HepG2 (cell line): Measurements from ENCODE around the gene HAT1. TPM values are rescaled to one million over a fixed set of nuclear protein-coding genes. Genes with fewer than 3 reads are reported as not detected.

ENCODE experiments used
- HNF1A ChIP-seq, 2 experiments: sonication (generic) in 1 of 2; formaldehyde crosslinking in 1 of 2; IDR thresholded peaks; 2 replicates each; pipeline versions ENCODE4 v1.4.0 to v1.6.1; 2016 to 2020; ENCODE audit warnings: borderline replicate concordance in 1 of 2, low read depth in 1 of 2, mild to moderate bottlenecking in 1 of 2, missing genetic modification reagents in 1 of 2
- KLF6 ChIP-seq: IDR thresholded peaks from 2 replicates; pipeline ENCODE4 v1.8.0; 2016; ENCODE audit warnings: missing biosample characterization, missing genetic modification reagents
- MAFG ChIP-seq: sonication (generic); formaldehyde crosslinking; IDR thresholded peaks from 2 replicates; pipeline ENCODE4 v1.5.1; 2020; ENCODE audit warnings: mild to moderate bottlenecking, missing genetic modification reagents
- NCOA1 ChIP-seq: sonication (generic); formaldehyde crosslinking; IDR thresholded peaks from 2 replicates; pipeline ENCODE4 v1.9.0; 2021; ENCODE audit warnings: missing genetic modification reagents
- NFE2L1 ChIP-seq: sonication (generic); formaldehyde crosslinking; IDR thresholded peaks from 2 replicates; pipeline ENCODE4 v1.4.0; 2020; ENCODE audit warnings: missing genetic modification reagents, mild to moderate bottlenecking, borderline replicate concordance
- TEF ChIP-seq: sonication (generic); formaldehyde crosslinking; IDR thresholded peaks from 2 replicates; pipeline ENCODE4 v1.5.0; 2020; ENCODE audit warnings: missing genetic modification reagents
- YY1 ChIP-seq: IDR thresholded peaks from 2 replicates; pipeline ENCODE4 v1.6.1; 2011; ENCODE audit warnings: low read length, low read depth, moderate library complexity, mild to moderate bottlenecking; ENCODE audit not compliant: insufficient read depth, insufficient replicate concordance
- ZFP36L1 ChIP-seq: sonication (generic); formaldehyde crosslinking; IDR thresholded peaks from 2 replicates; pipeline ENCODE4 v1.8.0; 2022; ENCODE audit warnings: mild to moderate bottlenecking, missing genetic modification reagents, moderate library complexity
- ZNF329 ChIP-seq: sonication (generic); formaldehyde crosslinking; IDR thresholded peaks from 2 replicates; pipeline ENCODE4 v1.9.0; 2021; ENCODE audit warnings: low read depth, mild to moderate bottlenecking, missing genetic modification reagents
- ZNF33B ChIP-seq: sonication (generic); formaldehyde crosslinking; IDR thresholded peaks from 2 replicates; pipeline ENCODE4 v1.5.1; 2020; ENCODE audit warnings: mild to moderate bottlenecking, missing genetic modification reagents
- ZNF432 ChIP-seq: sonication (generic); formaldehyde crosslinking; IDR thresholded peaks from 2 replicates; pipeline ENCODE4 v1.5.0; 2020; ENCODE audit warnings: missing genetic modification reagents, mild to moderate bottlenecking, borderline replicate concordance
- ZNF547 ChIP-seq: sonication (generic); formaldehyde crosslinking; IDR thresholded peaks from 2 replicates; pipeline ENCODE4 v1.5.1; 2020; ENCODE audit warnings: mild to moderate bottlenecking, missing genetic modification reagents
- ZNF605 ChIP-seq: sonication (generic); formaldehyde crosslinking; IDR thresholded peaks from 2 replicates; pipeline ENCODE4 v1.8.0; 2022; ENCODE audit warnings: mild to moderate bottlenecking, missing genetic modification reagents
- ZNF749 ChIP-seq: sonication (generic); formaldehyde crosslinking; IDR thresholded peaks from 2 replicates; pipeline ENCODE4 v1.8.0; 2022; ENCODE audit warnings: mild to moderate bottlenecking, missing genetic modification reagents, moderate library complexity, borderline replicate concordance
- ZNF777 ChIP-seq: sonication (generic); formaldehyde crosslinking; IDR thresholded peaks from 2 replicates; pipeline ENCODE4 v1.4.0; 2020; ENCODE audit warnings: missing genetic modification reagents
- polyA plus RNA-seq, 8 experiments: library from polyadenylated mRNA; depleted of rRNA in 3 of 8; stranded (reverse) in 7 of 8; unstranded in 1 of 8; fragments of >200 nt; fragmentation: Illumina TruSeq in 4 of 8; extraction: Trizol in 4 of 8; gene quantifications; 2 replicates each; pipeline versions ENCODE4 v1.2.1 to v1.2.3, GENCODE V29; 2011 to 2016; ENCODE audit warnings: low read depth in 4 of 8, missing spikeins in 1 of 8, mixed read lengths in 1 of 8; ENCODE audit not compliant: insufficient read depth in 1 of 8
- total RNA-seq, 5 experiments: library from RNA; depleted of rRNA; stranded (reverse); fragments of >200 nt; fragmentation: Illumina TruSeq; extraction: Trizol; gene quantifications; 2 replicates each; pipeline ENCODE4 v1.2.3, GENCODE V29; 2016; ENCODE audit warnings: low read depth in 1 of 5
- TF ChIP-seq, protein P1 (sequence below): sonication (generic); formaldehyde crosslinking; IDR thresholded peaks from 2 replicates; pipeline ENCODE4 v1.5.0; 2020; ENCODE audit warnings: missing genetic modification reagents, mild to moderate bottlenecking, borderline replicate concordance
- TF ChIP-seq, protein P2 (sequence below): sonication (generic); formaldehyde crosslinking; IDR thresholded peaks from 2 replicates; pipeline ENCODE4 v1.8.0; 2022; ENCODE audit warnings: mild to moderate bottlenecking, missing genetic modification reagents, moderate library complexity

HAT1 gene
- total and polyA plus RNA-seq, 2 of the 13 experiments (the other 11 are each of a cell fraction or from before 2014, with no cell fraction given), result 45.4 to 119 TPM

DNA sequence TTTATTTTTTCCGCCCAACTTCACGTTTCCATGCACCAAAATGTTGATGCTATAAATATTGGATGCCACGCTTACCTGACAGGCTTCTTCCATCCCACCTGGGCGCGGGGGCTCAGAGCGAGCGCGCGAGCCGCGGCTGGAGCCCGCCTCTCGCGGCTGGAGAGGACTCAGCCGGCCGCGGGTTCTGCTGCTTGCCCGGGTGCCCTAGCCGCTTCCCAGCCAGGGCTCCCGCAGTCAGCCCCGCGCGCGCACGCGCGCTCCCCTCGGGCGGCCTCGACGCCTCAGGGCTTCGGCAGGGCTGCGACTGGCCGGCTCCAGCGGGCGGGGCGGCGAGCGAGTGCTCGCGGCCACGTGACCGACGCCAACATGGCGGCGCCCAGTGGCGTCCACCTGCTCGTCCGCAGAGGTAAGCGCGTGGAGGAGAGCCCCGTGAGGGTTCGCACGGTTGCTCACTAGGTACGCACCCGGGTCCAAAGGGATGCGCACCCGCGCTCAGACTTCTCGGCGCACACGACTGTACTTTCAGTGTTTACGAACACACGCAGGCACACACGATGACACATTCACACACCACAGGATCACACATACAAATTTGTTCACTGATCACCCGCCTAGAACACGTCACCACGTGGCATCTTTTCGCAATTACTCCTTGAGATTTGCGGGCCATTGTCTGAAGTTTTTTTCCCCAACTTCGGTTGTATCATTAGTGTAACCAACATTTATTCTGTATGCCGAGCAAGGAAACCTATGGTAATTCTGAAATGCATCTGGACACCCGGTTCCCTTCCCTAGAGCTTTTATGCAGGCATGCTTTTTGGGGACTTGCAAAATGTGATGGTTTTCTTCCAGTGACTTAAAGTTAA lies 77.6 kb downstream of the HAT1 start, which contains the start of gene METAP1D (continued):
- TF ChIP-seq HNF1A (IDR thresholded peaks at IDR 0.05; ENCODE audit: low read depth) (no peak), HNF1A (CRISPR knock-in tag; IDR thresholded peaks at IDR 0.05; ENCODE audit: borderline replicate concordance) (peak; percentile 90), KLF6 (CRISPR knock-in tag) (peak; percentile 92), NCOA1 (CRISPR knock-in tag) (no peak), ZNF547 (CRISPR knock-in tag) (peak; percentile 97), MAFG (no peak), TEF (peak; percentile 87), NFE2L1 (CRISPR knock-in tag) (peak; percentile 87; the same call in 1 of the 2 replicates), ZNF33B (peak; percentile 93), YY1 (peak; percentile 100), ZNF749 (CRISPR knock-in tag) (peak; percentile 100), ZFP36L1 (CRISPR knock-in tag) (peak; percentile 92), ZNF432 (CRISPR knock-in tag) (no peak), ZNF777 (CRISPR knock-in tag) (peak; percentile 92), ZNF605 (peak; percentile 95; the same call in 1 of the 2 replicates), ZNF329 (CRISPR knock-in tag) (peak; percentile 93)
- TF ChIP-seq, protein P1, sequence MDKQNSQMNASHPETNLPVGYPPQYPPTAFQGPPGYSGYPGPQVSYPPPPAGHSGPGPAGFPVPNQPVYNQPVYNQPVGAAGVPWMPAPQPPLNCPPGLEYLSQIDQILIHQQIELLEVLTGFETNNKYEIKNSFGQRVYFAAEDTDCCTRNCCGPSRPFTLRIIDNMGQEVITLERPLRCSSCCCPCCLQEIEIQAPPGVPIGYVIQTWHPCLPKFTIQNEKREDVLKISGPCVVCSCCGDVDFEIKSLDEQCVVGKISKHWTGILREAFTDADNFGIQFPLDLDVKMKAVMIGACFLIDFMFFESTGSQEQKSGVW (CRISPR knock-in tag), result peak; percentile 91; the same call in 1 of the 2 replicates
- TF ChIP-seq, protein P2, sequence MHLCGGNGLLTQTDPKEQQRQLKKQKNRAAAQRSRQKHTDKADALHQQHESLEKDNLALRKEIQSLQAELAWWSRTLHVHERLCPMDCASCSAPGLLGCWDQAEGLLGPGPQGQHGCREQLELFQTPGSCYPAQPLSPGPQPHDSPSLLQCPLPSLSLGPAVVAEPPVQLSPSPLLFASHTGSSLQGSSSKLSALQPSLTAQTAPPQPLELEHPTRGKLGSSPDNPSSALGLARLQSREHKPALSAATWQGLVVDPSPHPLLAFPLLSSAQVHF, result peak; percentile 79; the same call in 1 of the 2 replicates
